Hematopoietic multipotent progenitor cell (in vitro differentiated cells): ENCODE results near the gene AFF2. TPM values are rescaled to one million over a fixed set of nuclear protein-coding genes. Genes with fewer than 3 reads are reported as not detected.

Source experiments
- DNase-seq, 3 donors: peaks; one replicate each; pipeline ENCODE4 v3.0.0-alpha.2; 2011 to 2015; ENCODE audit warnings: low read depth in 2 of 3, low spot score in 2 of 3
- total RNA-seq: library from RNA; depleted of rRNA; stranded (reverse); fragments of >200 nt; gene quantifications from one replicate; pipeline ENCODE4 v1.2.3, GENCODE V29; 2012

The AFF2 gene
- total RNA-seq, 1 donor = 2.7 TPM

GRCh38 chrX:148813967-148814366 lies 313.6 kb downstream of the AFF2 start:
- DNase-seq = no peak

DNA sequence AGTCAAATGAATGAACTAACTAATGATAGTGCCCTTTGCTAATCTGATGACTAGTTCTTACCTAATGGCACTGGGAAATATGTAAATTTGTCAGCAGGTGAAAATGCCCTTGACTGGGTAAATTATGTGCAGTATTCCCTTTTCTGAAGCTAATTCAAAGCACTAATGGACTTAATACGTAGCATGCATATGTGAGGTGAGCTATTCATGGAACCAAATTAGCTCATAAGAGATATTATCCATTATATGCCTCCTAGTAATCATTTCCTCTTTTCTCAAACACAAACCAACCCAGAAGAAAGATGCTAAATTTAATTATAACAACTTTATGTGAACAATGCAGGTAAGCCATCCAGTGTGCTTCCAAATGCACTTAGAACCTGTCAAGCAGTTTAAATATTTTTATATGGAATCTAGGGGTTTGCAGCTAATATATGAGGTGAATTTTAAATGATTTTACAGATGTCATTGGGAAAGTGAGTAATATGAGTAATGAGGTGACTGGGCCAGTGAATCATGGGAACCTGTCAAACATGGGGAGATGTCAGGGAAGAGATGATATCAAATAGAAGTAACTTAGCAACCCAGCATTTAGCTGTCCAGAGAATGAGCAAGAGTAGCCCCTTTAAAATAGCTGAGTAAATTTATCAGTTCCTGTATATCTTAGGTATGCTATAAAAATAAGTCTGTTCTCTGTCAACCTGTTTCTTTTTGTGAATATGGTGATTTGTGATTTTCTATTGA lies 315.0 kb downstream of the AFF2 start:
- no peak for DNase-seq

- no peak for DNase-seq
These were observed 323.6 kb downstream of the AFF2 start for GRCh38 chrX:148823986-148824385.

GRCh38 chrX:148825696-148826095 lies 325.3 kb downstream of the AFF2 start:
- no peak for DNase-seq

DNA sequence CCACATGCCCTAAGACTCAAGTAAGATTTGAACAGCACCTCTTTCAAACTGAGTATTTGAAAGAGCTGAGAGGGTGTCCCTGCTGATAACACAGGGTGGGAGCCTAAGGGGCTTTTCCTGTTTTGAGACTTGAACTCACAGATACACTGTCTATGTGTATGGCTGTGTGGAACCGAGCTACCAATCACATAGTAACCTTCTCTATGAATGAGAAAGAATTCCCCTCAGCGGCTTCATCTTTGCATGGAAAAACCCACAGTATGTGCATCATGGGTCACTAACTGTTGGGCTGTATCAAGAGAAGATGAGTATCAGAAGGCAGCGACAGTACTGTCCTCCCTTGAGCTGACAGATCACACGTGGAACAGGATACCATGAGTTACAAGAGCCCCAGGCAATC lies 336.3 kb downstream of the AFF2 start:
- DNase-seq = no peak

- DNase-seq = no peak
These were observed 350.2 kb downstream of the AFF2 start for GRCh38 chrX:148850631-148851030.

DNA sequence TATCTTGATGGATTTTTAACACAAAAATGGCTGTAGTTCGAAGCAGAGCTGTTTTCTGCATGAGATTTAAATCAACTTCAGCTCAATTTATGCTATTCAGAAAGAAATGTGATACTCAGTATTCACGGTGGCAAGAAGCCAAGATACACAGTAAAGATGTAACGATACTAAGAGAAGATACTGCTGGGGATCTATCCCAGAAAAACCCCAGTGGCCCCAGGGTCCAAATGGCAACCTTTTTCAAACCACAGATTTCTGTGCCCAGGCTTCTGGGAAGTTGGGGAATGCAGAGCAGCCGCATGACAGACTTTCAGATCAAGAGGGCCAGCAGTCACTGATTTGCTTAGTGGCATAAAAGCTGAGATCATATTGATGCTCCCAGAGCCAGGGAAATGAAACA lies 353.9 kb downstream of the AFF2 start:
- DNase-seq = no peak

GRCh38 chrX:148856505-148856904 lies 356.1 kb downstream of the AFF2 start:
- no peak for DNase-seq

DNA sequence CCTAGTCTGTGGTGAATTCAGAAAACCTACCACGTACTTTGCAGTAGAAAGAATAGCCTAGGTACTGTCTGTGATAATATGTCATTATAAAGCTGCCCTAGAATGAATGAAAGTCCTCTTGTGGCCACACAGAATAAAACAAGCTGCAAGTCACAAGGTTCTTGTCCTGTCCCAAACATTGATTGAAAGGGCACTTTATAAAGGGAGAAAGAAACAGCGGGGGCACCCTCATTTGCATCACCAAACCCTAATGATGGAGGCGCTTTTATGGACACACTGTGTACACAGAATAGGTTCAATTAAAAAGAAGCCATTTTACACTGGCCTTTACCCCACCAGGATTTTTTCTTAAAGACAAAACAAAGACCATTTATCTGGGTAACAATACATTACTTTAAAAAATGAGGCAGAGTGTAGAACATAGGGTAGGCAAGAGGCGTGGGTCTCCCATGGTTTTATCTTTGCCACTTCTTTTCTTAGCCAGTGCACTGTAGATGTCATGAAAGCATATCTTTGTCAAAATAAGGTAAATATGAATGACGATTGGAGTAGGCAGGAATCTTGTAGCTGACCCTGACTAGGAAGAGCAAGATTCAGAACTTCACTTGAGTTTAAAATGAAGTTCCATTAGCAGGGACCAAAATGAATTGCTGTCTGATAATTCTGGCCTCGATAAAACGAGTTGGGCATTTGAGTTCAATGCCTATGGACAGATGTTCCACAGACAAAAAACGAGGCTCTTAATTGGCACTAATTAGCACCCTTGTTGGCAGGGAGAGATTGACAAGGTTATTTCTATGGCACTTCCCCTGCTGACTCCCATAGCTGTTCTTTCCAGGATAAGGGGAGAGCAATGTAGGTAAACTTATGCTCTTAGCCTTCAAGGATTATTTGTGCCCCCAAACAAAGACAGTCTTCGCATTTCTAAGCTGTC lies 365.1 kb downstream of the AFF2 start:
- no peak for DNase-seq

DNA sequence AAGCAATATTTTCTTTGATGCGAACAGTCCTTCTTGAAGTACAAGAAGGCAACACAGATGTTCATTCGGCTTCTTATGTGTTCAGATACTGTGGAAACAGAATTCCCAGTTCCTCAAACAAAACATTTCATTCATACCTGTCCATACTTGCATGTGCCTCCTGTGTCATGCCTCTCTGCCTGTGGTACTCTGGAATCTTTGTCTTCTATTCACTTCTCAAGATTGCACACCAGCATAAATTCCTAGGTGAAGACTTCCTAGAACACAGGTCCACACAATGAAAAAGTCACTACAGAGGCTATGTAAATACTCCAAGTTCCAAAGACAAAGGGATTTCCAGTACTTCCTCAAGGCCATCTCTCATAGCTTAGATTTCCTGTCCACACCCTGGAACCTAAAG lies 367.2 kb downstream of the AFF2 start:
- DNase-seq = no peak

DNA sequence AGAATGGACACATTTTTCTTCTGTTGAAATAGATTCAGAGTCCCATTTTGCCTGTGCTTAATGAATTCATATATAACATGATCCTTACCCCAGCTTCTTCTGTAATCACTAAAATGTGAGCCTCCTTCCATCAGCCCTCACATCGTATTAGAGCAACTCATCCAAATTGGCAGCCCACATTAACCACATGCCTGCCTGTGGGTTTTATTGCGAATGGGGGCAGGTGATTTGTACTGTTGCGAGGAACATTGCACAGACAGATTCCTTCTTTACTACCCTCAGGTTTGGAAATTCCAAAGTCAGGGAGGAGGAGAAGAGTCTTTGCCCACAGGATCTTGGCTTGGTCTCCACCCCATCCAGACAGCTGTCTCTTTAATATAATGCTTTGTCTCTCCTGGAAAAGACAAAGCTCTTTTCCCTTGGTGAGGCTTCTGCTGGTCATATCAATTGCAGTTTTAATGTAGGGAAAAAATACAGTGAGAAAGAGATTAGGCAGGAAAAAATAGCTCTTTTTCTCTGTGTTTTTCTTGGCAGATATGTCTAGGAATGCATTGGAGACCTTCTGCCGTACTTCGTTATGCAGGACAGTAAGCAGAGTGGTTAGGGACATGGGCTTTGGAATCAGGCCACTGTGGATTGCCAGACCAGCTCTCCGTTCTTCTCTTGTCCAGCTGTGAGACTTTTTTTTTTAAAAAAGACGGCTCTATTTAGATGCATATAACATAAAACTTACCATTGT lies 371.2 kb downstream of the AFF2 start:
- DNase-seq = peak in 1 of 3 donors; percentile 37

- DNase-seq = no peak
These were observed 371.7 kb downstream of the AFF2 start for GRCh38 chrX:148872161-148872535.

DNA sequence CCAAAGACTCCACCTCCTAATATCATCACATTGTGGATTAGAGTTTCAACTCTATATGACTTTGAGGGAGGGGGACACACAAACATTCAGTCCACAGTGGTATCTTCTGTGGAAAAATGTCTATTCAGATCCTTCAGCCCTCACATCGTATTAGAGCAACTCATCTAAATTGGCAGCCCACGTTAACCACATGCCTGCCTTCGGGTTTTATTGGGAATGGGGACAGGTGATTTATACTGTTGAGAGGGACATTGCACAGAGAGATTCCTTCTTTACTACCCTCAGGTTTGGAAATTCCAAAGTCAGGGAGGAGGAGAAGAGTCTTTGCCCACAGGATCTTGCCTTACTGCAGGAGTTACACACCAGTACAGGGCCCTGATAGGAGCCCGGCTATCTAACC lies 372.5 kb downstream of the AFF2 start:
- DNase-seq = no peak

GRCh38 chrX:148874636-148875246 lies 374.3 kb downstream of the AFF2 start:
- DNase-seq = no peak

GRCh38 chrX:148878371-148878770 lies 378.0 kb downstream of the AFF2 start:
- no peak for DNase-seq

DNA sequence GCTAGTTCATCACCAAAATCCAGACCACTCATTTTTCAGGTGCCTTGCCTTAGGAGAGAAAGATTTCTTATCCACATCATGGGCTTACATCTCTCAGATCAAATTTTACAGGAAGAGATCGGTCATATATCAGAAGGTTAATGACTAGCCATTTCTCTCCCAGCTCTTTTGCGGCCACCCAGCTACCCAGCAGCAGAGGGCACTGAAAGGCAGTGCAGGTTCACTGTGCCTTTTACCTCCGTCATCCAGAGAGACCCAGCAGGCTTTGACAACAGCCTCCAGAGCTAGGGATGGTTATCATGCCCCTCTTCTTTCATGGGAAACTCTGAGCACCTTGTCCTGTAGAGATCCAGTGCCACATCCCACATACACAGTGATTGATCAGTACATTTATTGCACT lies 384.8 kb downstream of the AFF2 start:
- DNase-seq = peak in 1 of 3 donors; percentile 36

DNA sequence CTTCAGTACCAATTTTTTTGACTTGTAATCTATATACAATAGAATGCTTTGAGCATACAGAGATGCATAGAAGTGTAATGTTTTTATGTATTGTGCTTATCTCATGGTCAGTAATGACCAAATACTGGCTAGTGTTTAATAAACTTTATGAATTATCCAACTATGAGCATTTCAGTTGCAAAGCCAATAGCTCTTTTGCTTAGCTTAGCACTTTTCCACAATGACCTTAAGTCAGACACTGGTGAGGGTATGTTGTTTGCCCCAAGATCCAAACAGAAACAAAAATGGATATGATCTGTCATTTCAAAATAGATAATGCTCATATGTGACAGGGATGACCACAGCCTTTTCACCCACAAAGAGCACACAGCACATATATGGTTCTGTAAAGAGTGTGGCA lies 393.0 kb downstream of the AFF2 start:
- DNase-seq = no peak

GRCh38 chrX:148902581-148902980 lies 402.2 kb downstream of the AFF2 start:
- DNase-seq = no peak

GRCh38 chrX:148903176-148903575 lies 402.8 kb downstream of the AFF2 start:
- no peak for DNase-seq

DNA sequence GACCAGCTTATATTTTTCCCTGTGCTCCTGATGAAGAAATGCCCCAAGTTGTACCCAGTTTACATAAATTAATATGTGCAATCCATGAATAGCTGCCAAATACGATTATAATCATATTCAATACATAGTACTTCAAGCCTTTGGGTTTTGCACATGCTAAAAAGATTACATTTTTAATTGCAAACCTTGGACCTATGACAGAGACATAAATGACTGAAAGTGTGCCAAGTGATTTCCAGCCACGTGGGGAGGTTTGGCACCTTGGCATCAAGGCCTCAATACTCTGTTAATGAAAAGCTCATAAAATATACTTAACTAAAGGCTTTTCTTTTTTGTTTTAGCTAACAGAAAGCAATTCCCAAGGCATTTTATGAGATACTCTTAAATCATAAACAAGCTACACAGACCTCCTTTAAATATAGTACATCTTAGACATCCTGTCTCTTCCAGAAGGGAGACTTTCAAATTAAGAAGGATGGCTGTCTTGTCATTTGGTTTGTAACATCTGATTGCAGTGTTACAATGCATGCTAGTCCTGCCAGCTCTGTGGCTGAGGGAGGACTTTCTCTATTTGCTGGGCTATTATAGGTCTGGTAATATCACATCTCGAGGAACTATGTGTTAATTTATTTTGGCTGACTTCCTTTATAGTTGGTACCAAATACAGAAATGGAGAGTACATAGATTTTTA lies 404.1 kb downstream of the AFF2 start:
- no peak for DNase-seq
